Measurements from ENCODE around the gene TRAPPC10. TPM values are rescaled to one million over a fixed set of nuclear protein-coding genes. Genes with fewer than 3 reads are reported as not detected.
A peak's percentile ranks its signal among the peaks of the same experiment; 100 is the strongest.

TRAPPC10 gene
- total RNA-seq, 2 donors from 2014 or later = 36.8 to 40.1 TPM

GRCh38 chr21:44024887-44025353, 12.8 kb downstream of the TRAPPC10 start:
- Histone ChIP-seq H3K36me3 (ENCODE audit: control insufficient read depth, insufficient read depth, low read length) (no peaks in the 10 kb centered on the region), H3K9ac (ENCODE audit: extremely low read depth, low read length, poor library complexity, severe bottlenecking) (no peak overlapping the region), H3K27me3 (ENCODE audit: control insufficient read depth, insufficient read depth, low read length, poor library complexity, severe bottlenecking) (no peaks in the 10 kb centered on the region), H3K27ac (ENCODE audit: low read depth, low read length) (peak overlapping the region; percentile 47), H3K4me3 (ENCODE audit: low read length) (no peak overlapping the region), H3K9me3 (ENCODE audit: control insufficient read depth, low read length) (no peaks in the 10 kb centered on the region), H3K4me1 (ENCODE audit: control insufficient read depth, insufficient read depth, low read length) (peaks cover 17% of the 10 kb centered on the region)
- no peak overlapping the region for H3K4me3 Mint-ChIP-seq
- no peak for TF ChIP-seq CTCF (conservative IDR thresholded peaks at IDR 0.05)
- peaks cover 32% of the 10 kb centered on the region for H3K4me1 Mint-ChIP-seq
- DNase-seq = peak; percentile 61
- H3K27ac Mint-ChIP-seq = peak overlapping the region; percentile 73
- H3K27me3 Mint-ChIP-seq (ENCODE audit: insufficient read depth) = no peaks in the 10 kb centered on the region
- H3K36me3 Mint-ChIP-seq (ENCODE audit: low read depth) = peaks cover 16% of the 10 kb centered on the region
- 43 to 77% methylated on average over 1 to 8 of the region's 8 CpGs for WGBS, 2 experiments (ENCODE audit: insufficient coverage in 1 of 2, insufficient read length in 1 of 2)
- H3K9me3 Mint-ChIP-seq = no peaks in the 10 kb centered on the region

- Histone ChIP-seq H3K36me3 (ENCODE audit: control insufficient read depth, insufficient read depth, low read length) (peaks cover 9% of the 10 kb centered on the region), H3K9me3 (ENCODE audit: control insufficient read depth, low read length) (no peaks in the 10 kb centered on the region), H3K27me3 (ENCODE audit: control insufficient read depth, insufficient read depth, low read length, poor library complexity, severe bottlenecking) (no peaks in the 10 kb centered on the region), H3K9ac (ENCODE audit: extremely low read depth, low read length, poor library complexity, severe bottlenecking) (no peak overlapping the region), H3K27ac (ENCODE audit: low read depth, low read length) (no peak overlapping the region), H3K4me1 (ENCODE audit: control insufficient read depth, insufficient read depth, low read length) (peaks cover 14% of the 10 kb centered on the region), H3K4me3 (ENCODE audit: low read length) (no peak overlapping the region)
- peaks cover 25% of the 10 kb centered on the region for H3K4me1 Mint-ChIP-seq
- no peaks in the 10 kb centered on the region for H3K9me3 Mint-ChIP-seq
- DNase-seq = no peak
- 96% methylated on average over 6 to 8 of the region's 8 CpGs for WGBS, 2 experiments (ENCODE audit: insufficient coverage in 1 of 2, insufficient read length in 1 of 2)
- no peaks in the 10 kb centered on the region for H3K27me3 Mint-ChIP-seq (ENCODE audit: insufficient read depth)
- TF ChIP-seq CTCF (conservative IDR thresholded peaks at IDR 0.05) = no peak
- H3K27ac Mint-ChIP-seq = no peak overlapping the region
- H3K4me3 Mint-ChIP-seq = no peak overlapping the region
- peaks cover 20% of the 10 kb centered on the region for H3K36me3 Mint-ChIP-seq (ENCODE audit: low read depth)
These were observed 15.6 kb downstream of the TRAPPC10 start for GRCh38 chr21:44027607-44028286.

GRCh38 chr21:44028287-44028659, 16.2 kb downstream of the TRAPPC10 start:
- Mint-ChIP-seq H3K27me3 (ENCODE audit: insufficient read depth) (no peaks in the 10 kb centered on the region), H3K4me3 (no peak overlapping the region), H3K4me1 (peaks cover 25% of the 10 kb centered on the region), H3K9me3 (no peaks in the 10 kb centered on the region), H3K36me3 (ENCODE audit: low read depth) (peaks cover 24% of the 10 kb centered on the region), H3K27ac (peak overlapping the region; percentile 68)
- Histone ChIP-seq H3K9ac (ENCODE audit: extremely low read depth, low read length, poor library complexity, severe bottlenecking) (no peak overlapping the region), H3K9me3 (ENCODE audit: control insufficient read depth, low read length) (no peaks in the 10 kb centered on the region), H3K4me3 (ENCODE audit: low read length) (no peak overlapping the region), H3K27me3 (ENCODE audit: control insufficient read depth, insufficient read depth, low read length, poor library complexity, severe bottlenecking) (no peaks in the 10 kb centered on the region), H3K36me3 (ENCODE audit: control insufficient read depth, insufficient read depth, low read length) (peaks cover 14% of the 10 kb centered on the region), H3K27ac (ENCODE audit: low read depth, low read length) (no peak overlapping the region), H3K4me1 (ENCODE audit: control insufficient read depth, insufficient read depth, low read length) (peaks cover 14% of the 10 kb centered on the region)
- 91 to 93% methylated on average over 4 to 5 of the region's 6 CpGs for WGBS, 2 experiments (ENCODE audit: insufficient coverage in 1 of 2, insufficient read length in 1 of 2)
- no peak for TF ChIP-seq CTCF (conservative IDR thresholded peaks at IDR 0.05)
- DNase-seq = no peak

All from endodermal cell (in vitro differentiated cells).